ENCODE measurements around the gene CACHD1.

Gene CACHD1

DNA sequence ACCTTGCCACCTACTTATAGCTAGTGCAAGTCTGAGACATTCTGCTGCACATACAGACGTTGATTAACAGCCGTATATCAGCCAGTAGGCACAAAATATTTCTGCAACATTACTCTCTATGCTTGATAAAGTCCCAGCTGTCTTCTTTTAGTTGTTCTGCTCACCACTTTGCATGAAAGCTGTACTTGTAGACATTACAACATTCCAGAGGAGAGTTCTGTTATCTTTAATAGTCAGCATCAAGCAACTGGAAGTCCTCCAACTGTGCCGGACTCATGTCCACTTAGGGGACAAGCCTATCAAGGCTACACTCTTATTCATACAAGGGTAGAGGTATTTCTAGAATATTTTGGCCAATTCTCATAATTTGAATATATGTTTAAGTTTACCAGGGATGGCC lies 50.0 kb downstream of the CACHD1 start:
- no peak for DNase-seq (ENCODE audit: extremely low read depth in 1 of 2, low read depth in 1 of 2)

DNA sequence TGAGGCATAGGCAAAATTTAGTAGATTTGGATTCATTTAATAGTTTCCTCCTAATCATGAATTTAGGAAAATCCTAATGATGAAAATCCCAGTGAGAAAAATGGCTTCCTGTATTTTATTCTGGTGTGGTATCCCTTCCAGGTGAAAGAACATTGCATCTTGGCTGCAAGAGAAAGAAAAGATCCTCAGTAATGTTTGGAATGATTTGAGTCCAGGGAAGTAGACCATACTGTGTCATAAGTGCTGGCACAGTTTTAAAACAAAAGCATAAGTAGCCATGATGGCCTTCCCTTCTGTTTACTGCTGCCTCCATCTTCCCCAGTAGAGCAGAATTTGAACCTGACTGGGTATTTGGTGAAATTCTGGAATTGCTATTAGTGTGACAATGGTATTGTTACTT lies 52.8 kb downstream of the CACHD1 start:
- no peak for DNase-seq (ENCODE audit: extremely low read depth in 1 of 2, low read depth in 1 of 2)

DNA sequence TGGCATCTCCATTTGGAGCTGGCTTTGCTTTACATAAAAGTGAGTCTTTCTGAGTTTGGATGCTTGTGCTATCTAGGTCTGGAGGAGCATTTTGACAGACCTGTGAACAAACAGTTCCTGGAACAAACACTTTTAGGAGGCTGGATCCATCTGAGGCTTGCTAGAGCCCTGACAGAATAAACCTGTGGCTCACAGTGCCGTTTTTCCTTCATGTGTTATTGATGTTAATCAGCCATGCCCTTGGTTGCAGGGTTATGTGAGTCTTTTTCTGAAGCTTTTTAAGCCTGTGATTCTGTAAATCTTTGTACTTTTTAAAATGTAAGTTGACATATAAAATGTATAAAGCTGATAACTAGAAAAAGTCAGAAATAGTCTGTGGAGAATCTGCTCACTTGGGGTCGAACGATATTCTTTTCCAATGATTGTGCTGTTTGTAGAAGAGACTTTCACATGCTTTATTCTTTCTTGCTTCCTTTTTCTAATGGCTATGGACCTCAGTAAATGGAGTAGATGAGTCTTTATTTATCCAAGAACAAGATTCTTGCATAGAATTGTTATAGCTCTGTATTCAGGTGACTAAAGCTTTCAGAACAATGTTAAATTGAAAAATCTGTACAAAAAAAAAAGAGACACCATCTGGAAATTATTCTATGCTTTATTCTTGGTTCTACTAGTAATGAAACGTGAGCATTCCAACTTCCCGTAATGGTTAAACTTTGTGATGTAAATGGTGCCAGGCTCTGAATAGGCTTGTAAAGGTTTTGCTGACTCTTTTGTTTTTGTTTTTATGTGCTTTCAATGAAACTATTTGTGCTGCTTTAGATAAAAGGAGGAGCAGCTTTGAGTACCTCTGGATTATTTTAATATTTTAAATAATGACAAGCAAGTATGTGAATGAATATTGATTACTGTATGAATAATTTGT lies 53.7 kb downstream of the CACHD1 start:
- no peak for DNase-seq (ENCODE audit: extremely low read depth in 1 of 2, low read depth in 1 of 2)

DNA sequence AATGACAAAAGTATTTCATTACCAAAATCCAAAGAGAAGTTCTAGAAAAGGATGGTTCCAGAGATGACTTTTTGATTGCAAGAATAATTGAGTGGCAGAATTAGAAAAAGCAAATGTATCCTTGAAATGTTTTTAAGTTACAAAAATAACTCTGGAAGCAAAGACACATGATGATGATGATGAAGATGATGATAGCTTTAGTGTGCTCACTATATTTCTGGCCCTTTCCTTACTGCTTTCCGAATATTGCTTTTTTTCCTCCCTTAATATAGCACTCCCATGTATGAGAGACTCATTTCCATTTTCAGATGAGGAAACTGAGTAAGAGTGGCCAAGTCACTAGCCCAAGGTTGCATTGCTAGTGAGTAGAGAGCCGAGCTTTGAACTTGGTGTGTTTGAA lies 54.7 kb downstream of the CACHD1 start:
- DNase-seq (ENCODE audit: extremely low read depth in 1 of 2, low read depth in 1 of 2) = no peak

- DNase-seq (ENCODE audit: extremely low read depth in 1 of 2, low read depth in 1 of 2) = no peak
Measured at GRCh38 chr1:64525116-64525686, 55.3 kb downstream of the CACHD1 start.

GRCh38 chr1:64526312-64526711 lies 56.4 kb downstream of the CACHD1 start:
- no peak for DNase-seq (ENCODE audit: extremely low read depth in 1 of 2, low read depth in 1 of 2)

DNA sequence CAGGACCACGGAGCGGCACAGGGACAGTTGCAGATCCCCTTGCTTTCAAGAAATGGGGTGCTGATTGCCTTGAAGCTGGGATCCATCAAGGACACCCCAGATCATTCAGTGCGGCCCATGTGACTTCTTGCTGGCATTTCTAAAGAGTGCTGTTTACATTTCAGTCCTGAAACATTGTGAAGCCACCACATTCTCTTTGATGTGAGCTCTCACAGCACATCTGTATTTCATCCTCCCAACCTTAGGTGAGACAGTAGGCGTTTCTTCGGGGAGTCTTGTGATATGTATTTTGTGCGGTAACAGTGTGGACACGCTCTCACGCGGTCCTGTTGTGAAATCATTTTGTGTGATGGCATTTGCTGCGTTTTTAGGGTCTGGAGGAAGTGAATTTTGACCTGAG lies 57.2 kb downstream of the CACHD1 start:
- no peak for DNase-seq (ENCODE audit: extremely low read depth in 1 of 2, low read depth in 1 of 2)

GRCh38 chr1:64527786-64528185 lies 57.9 kb downstream of the CACHD1 start:
- no peak for DNase-seq (ENCODE audit: extremely low read depth in 1 of 2, low read depth in 1 of 2)

GRCh38 chr1:64530969-64531692 lies 61.2 kb downstream of the CACHD1 start:
- DNase-seq (ENCODE audit: extremely low read depth in 1 of 2, low read depth in 1 of 2) = no peak

- DNase-seq (ENCODE audit: extremely low read depth in 1 of 2, low read depth in 1 of 2) = no peak
Measured at GRCh38 chr1:64532646-64533045, 62.7 kb downstream of the CACHD1 start.

DNA sequence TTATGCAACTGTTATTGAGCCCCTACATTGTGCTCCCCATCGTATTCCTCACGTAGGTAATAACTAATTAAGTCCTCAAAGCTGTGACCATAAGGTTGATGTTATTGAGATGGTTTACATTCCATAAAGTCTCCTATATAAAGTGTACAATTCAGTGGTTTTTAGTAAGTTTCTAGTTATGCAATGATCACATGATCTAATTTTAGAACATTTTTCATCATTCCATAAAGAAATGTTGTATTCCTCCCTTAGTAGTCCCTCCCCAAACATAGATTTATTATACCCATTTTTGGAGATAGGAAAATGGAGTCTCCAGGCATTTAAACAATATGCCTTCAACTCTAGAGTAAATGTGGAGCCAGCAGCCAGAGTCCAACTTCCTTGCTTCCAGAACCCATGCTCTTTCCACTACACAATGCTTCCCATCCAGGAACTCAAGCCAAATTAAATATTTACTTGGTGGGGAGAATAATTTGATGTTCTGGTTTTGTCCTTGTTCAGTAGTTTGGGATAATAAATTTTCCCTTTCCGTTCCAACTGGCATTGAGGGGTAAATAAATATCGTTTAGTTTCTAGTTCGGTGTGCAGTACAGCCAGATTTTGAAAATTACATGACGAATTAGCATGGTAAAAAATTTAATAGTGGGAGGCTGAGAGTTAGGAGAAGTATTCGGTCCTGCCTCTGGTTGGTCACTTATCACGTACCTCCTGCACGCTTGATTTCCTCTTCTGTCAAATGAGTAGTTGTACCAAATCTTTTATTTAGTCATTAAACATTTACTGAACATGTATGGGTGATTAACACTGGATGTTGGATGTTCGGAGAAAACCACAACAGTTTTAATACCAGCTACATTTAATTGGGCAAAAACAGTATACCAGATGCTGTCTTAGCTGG lies 66.3 kb downstream of the CACHD1 start:
- no peak for DNase-seq (ENCODE audit: extremely low read depth in 1 of 2, low read depth in 1 of 2)

DNA sequence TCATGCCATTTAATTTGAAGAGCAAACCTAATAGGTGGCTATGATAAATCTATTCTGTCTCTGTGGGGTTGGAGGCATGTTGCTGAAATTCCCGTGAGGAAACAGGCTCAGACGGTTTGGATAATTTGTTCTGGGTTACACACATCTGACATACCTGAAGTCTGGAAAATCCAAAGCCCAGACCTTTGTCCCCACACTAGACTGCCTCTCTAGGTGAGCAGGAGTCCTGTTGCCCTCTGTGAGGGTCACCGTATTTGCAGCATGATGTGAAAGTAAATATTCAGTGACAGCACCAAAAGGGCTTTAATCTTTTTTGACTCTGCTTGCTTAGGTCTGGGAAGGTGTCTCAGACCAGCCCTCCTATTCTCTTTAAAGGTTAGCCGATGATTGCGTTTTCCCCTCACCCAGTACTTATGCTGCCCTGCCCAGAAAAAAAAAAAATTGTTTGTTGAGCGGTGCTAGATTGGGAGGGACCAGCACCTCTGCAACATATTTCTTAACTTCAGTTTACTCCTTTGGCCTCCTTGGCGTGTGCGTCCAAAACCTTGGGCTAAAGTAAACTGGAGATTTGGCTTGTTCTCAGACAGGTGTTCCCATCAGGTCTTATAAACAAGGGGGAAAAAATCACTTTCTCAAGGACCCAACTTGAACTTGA lies 67.0 kb downstream of the CACHD1 start:
- DNase-seq (ENCODE audit: extremely low read depth in 1 of 2, low read depth in 1 of 2) = no peak

DNA sequence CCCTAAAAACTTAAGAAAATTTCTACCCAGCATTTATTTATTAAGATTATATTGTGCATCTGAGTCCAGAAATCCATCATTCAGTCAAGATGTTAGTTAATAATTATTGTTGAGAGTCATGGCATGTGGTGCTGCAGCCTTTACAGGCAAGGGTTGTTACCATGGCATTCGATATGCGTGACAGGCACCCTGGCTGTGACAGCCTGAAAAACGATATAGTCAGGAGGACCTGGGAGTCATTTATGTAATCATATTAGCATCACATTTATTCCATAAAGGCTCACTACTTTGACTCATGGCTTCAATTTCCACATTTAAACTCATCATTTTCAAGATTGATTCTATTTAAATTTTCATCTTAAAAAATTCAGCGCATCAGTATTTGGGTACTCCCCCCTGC lies 68.0 kb downstream of the CACHD1 start:
- DNase-seq (ENCODE audit: extremely low read depth in 1 of 2, low read depth in 1 of 2) = no peak

DNA sequence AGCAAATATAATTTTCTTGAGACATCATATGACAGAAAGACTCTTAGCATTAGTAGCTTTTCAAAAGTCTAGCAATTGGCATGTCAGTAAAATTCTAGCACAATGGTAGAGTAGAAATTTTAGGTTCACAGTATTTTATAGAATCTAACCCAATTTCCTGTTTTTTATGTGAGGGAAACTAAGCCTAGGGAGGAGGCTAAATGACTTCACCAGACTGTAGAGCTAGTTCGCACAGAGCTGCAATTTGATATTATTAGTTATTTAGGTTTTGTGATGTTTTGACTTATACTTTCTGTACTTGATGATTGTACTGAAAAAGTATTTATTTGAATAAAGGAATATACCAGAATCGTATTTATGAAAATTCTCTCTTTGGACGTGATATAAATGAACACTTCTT lies 68.5 kb downstream of the CACHD1 start:
- no peak for DNase-seq (ENCODE audit: extremely low read depth in 1 of 2, low read depth in 1 of 2)

DNA sequence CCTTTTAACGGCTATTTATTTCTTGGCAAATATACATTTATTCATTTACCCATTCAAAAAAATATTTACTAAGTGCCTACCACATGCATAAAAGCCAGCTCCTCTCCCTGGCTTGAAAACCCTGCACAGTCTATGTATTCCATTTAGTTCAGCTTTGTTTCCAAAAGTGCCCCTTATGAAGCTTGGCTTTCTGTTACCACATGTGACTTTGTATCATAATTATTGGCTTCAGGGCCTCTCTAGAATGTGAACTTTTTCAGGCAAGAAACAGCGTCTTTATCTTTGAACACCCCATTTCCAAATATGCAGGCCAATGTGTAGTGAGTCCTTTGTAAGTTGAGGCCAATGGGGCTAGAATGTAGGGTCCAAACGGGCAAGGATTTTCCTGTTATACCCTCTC lies 69.4 kb downstream of the CACHD1 start:
- no peak for DNase-seq (ENCODE audit: extremely low read depth in 1 of 2, low read depth in 1 of 2)

GRCh38 chr1:64539781-64540218 lies 69.9 kb downstream of the CACHD1 start:
- DNase-seq (ENCODE audit: extremely low read depth in 1 of 2, low read depth in 1 of 2) = no peak

GRCh38 chr1:64540265-64540791 lies 70.4 kb downstream of the CACHD1 start:
- no peak for DNase-seq (ENCODE audit: extremely low read depth in 1 of 2, low read depth in 1 of 2)

- no peak for DNase-seq (ENCODE audit: extremely low read depth in 1 of 2, low read depth in 1 of 2)
Measured at GRCh38 chr1:64542118-64542517, 72.2 kb downstream of the CACHD1 start.

DNA sequence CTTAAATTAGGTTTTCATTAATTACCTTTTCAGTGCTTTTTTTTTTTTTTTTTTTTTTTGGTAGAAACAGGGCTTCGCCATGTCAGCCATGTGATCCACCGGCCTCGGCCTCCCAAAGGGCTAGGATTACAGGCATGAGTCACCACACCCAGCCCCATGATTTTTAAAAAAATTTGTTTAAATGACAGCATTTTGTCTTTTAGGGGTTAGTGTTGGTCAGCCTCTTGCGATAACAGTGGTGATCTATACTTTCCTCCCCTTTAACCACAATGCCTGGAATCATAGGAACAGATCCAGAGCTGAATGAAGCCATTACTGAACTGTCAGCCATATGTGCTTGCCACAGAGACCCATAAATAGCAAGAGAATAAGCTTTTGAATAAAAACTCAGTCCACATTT lies 73.9 kb downstream of the CACHD1 start:
- DNase-seq (ENCODE audit: extremely low read depth in 1 of 2, low read depth in 1 of 2) = no peak
